K562 (cell line): ENCODE data around the gene ACAA2.

Experiments
- CBX5 ChIP-seq: IDR thresholded peaks from 2 replicates; pipeline ENCODE4 v1.6.1; 2014; ENCODE audit warnings: low read depth, borderline replicate concordance
- CTCF ChIP-seq, 3 experiments: IDR thresholded peaks in 2 of 3; conservative IDR thresholded peaks in 1 of 3; 2 replicates each; pipeline ENCODE4 v1.5.1; 2011 to 2012; ENCODE audit warnings: low read length in 3 of 3, mild to moderate bottlenecking in 3 of 3, control low read depth in 2 of 3, improper control_type of control experiment in 1 of 3, inconsistent platforms in 1 of 3, low read depth in 1 of 3, mixed read lengths in 1 of 3, moderate library complexity in 1 of 3; ENCODE audit not compliant: insufficient read depth in 2 of 3
- FOXA1 ChIP-seq: fragments of 450-650 bp; IDR thresholded peaks from 2 replicates; pipeline ENCODE4 v1.6.1; 2016; ENCODE audit warnings: mild to moderate bottlenecking, borderline replicate concordance
- HCFC1 ChIP-seq: IDR thresholded peaks from 2 replicates; pipeline ENCODE4 v1.6.1; 2012; ENCODE audit warnings: low read depth, low read length, improper control_type of control experiment
- ZBTB49 ChIP-seq: sonication (generic); formaldehyde crosslinking; IDR thresholded peaks from 2 replicates; pipeline ENCODE4 v1.8.0; 2022; ENCODE audit warnings: missing genetic modification reagents, mild to moderate bottlenecking, borderline replicate concordance

- TF ChIP-seq FOXA1 (no peak), HCFC1 (no peak), ZBTB49 (CRISPR knock-in tag) (no peak), CTCF (IDR thresholded peaks at IDR 0.05 in 2 of 3, conservative IDR thresholded peaks at IDR 0.05 in 1 of 3; ENCODE audit: insufficient read depth in 2 of 3, low read depth in 1 of 3, low read length in 3 of 3) (no peak), CBX5 (no peak)
These were observed 57.8 kb downstream of the ACAA2 start for GRCh38 chr18:49755489-49755888.
